WI38 (cell line): ENCODE results near the gene OR6M1.

ENCODE experiments used
- H3K4me3 ChIP-seq: 2 replicates; pipeline ENCODE4 v1.5.1; 2011; ENCODE audit warnings: low read depth, mild to moderate bottlenecking, control low read depth, low read length
- TF ChIP-seq, protein P1 (sequence below): IDR thresholded peaks from 2 replicates; pipeline ENCODE4 v1.5.1; 2012; ENCODE audit warnings: low read depth, mild to moderate bottlenecking, control low read depth, low read length

OR6M1 gene

GRCh38 chr11:123838199-123838598 lies 32.0 kb upstream of the OR6M1 start:
- no peak overlapping the region for H3K4me3 ChIP-seq
- TF ChIP-seq, protein P1, sequence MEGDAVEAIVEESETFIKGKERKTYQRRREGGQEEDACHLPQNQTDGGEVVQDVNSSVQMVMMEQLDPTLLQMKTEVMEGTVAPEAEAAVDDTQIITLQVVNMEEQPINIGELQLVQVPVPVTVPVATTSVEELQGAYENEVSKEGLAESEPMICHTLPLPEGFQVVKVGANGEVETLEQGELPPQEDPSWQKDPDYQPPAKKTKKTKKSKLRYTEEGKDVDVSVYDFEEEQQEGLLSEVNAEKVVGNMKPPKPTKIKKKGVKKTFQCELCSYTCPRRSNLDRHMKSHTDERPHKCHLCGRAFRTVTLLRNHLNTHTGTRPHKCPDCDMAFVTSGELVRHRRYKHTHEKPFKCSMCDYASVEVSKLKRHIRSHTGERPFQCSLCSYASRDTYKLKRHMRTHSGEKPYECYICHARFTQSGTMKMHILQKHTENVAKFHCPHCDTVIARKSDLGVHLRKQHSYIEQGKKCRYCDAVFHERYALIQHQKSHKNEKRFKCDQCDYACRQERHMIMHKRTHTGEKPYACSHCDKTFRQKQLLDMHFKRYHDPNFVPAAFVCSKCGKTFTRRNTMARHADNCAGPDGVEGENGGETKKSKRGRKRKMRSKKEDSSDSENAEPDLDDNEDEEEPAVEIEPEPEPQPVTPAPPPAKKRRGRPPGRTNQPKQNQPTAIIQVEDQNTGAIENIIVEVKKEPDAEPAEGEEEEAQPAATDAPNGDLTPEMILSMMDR, result no peak

GRCh38 chr11:123833095-123833494 lies 26.9 kb upstream of the OR6M1 start:
- no peak overlapping the region for H3K4me3 ChIP-seq
- TF ChIP-seq, protein P1, result no peak

DNA sequence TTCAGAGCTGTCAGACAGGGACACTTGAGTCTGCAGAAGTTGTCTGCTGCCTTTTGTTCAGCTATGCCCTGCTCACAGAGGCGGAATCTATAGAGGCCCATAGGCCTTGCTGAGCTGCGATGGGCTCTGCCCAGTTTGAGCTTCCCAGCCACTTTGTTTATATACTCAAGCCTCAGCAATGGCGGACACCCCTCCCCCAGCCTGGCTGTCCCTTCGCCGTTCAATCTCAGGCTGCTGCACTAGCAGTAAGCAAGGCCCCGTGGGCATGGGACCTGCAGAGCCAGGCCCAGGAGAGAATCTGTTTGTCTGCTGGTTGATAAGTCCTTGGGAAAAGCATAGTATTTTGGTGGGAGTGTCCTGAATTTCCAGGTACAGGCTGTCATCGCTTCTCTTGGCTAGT lies 23.6 kb upstream of the OR6M1 start:
- no peak overlapping the region for H3K4me3 ChIP-seq
- TF ChIP-seq, protein P1, result no peak

GRCh38 chr11:123822599-123822998 lies 16.4 kb upstream of the OR6M1 start:
- no peak overlapping the region for H3K4me3 ChIP-seq
- TF ChIP-seq, protein P1, result no peak

DNA sequence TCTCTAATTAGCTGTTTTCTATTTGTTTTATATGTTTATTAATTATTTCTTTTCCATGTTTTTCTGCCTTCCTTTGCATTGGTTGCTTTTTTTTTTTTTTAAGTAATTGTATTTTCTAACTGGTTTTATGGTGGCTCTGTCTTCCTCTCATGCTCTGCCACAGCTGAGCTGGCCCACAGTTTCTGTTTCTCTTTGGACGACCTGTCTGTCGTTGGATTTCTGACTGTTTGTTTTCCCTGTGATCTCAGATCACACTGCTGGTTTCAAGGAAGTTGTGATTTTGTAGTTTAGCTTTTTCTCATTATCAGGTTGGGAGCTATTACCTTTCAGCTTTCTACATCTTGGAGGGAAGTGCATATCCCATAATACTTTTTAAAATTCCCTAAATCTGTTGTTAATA lies 15.9 kb upstream of the OR6M1 start:
- no peak overlapping the region for H3K4me3 ChIP-seq

DNA sequence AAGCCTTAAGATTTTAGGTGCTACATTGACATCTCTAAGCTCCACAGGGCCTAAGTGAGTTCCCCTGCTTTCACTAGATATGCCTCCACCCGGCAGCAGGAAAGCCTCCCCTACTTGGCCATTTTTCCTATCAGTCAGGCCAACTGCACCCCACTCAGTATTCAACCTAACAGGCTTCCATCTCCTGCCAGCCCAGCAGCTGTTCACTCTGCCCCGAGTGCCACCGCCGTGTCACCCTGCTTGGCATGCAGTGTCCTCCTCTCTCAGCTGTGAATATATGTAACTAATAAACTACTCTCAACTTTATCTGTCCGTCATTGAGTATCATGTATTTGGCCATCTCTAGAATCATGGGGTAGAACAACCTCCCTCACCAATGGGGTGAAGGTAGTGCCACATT lies 9.0 kb upstream of the OR6M1 start:
- TF ChIP-seq, protein P1, result no peak

More for the DNA sequence above, 15.9 kb upstream of the OR6M1 start:
- TF ChIP-seq, protein P1, result no peak

GRCh38 chr11:123801765-123802164 lies 4.4 kb downstream of the OR6M1 start:
- TF ChIP-seq, protein P1, result no peak
- H3K4me3 ChIP-seq, result no peak overlapping the region

More for the DNA sequence above, 9.0 kb upstream of the OR6M1 start:
- no peak overlapping the region for H3K4me3 ChIP-seq
